GM12878 (cell line): ENCODE results near the gene LRTM1. TPM values are rescaled to one million over a fixed set of nuclear protein-coding genes. Genes with fewer than 3 reads are reported as not detected.

Experiments
- ATAC-seq: fragments of 200-7000 bp; cut with Tn5 transposase; 3 replicates; pipeline ENCODE4 v1.9.1; 2020; ENCODE audit warnings: mild to moderate bottlenecking, moderate library complexity
- BruUV-seq: library from RNA; stranded (reverse); fragments of 400-500 nt; replicated peaks from 2 replicates; lab custom pipeline; 2021; lab: Mats Ljungman, UMichigan
- CTCF ChIA-PET: fragments of 300-600 bp; sonication (Branson Sonifier 250); formaldehyde crosslinking; extraction: SDS; loops from one replicate; lab custom pipeline; 2021; ENCODE audit warnings: inconsistent platforms; lab: Yijun Ruan, JAX
- POLR2A ChIA-PET: fragments of 350-600 bp; formaldehyde crosslinking; extraction: SDS; loops from one replicate; lab custom pipeline; 2021; ENCODE audit warnings: inconsistent platforms; lab: Charles Lee
- RAD21 ChIA-PET: fragments of 300-600 bp; sonication (Branson Sonifier 250); formaldehyde crosslinking; loops from one replicate; lab custom pipeline; 2023; ENCODE audit warnings: antibody characterized with exemption; ENCODE audit not compliant: unreplicated experiment; lab: Charles Lee
- SMC1A ChIA-PET: fragments of 300-600 bp; sonication (Branson Sonifier 250); formaldehyde crosslinking; loops from one replicate; lab custom pipeline; 2023; ENCODE audit not compliant: unreplicated experiment, uncharacterized antibody; lab: Charles Lee
- DNase-seq: peaks from one replicate; pipeline ENCODE4 v3.0.0-alpha.2; 2011; ENCODE audit warnings: low read depth, low spot score
- FAIRE-seq: peaks from 3 replicates; lab custom pipeline; 2011; peaks lifted over from hg19 to GRCh38; lab: Jason Lieb, UNC
- H2AFZ ChIP-seq: 2 replicates; pipeline ENCODE4 v1.6.0; 2011; ENCODE audit warnings: low read depth, low read length, control low read depth; ENCODE audit not compliant: control insufficient read depth
- H3K27ac ChIP-seq: 2 replicates; pipeline ENCODE4 v1.5.1; 2011; ENCODE audit warnings: control low read depth; ENCODE audit not compliant: control insufficient read depth, insufficient read depth
- H3K27me3 ChIP-seq, 2 experiments: replicated peaks in 1 of 2; 2 replicates each; pipeline versions ENCODE4 v1.6.0 to v1.6.1; 2011; ENCODE audit warnings: low read length in 1 of 2; ENCODE audit not compliant: control insufficient read depth in 2 of 2, insufficient read depth in 2 of 2
- H3K36me3 ChIP-seq, 2 experiments: 2 replicates each; pipeline ENCODE4 v1.5.1; 2011; ENCODE audit warnings: low read length in 1 of 2; ENCODE audit not compliant: control insufficient read depth in 2 of 2, insufficient read depth in 2 of 2
- H3K4me1 ChIP-seq: 2 replicates; pipeline ENCODE4 v1.6.1; 2011; ENCODE audit warnings: mild to moderate bottlenecking, low read length, moderate library complexity, mixed read lengths; ENCODE audit not compliant: control insufficient read depth, insufficient read depth
- H3K4me2 ChIP-seq: 2 replicates; pipeline ENCODE4 v1.6.0; 2011; ENCODE audit warnings: control low read depth; ENCODE audit not compliant: control insufficient read depth, insufficient read depth
- H3K4me3 ChIP-seq: fragments of 200-600 bp; sonication (generic); 2 replicates; pipeline ENCODE4 v1.5.1; 2016
- H3K79me2 ChIP-seq: 2 replicates; pipeline ENCODE4 v1.6.0; 2011; ENCODE audit warnings: low read length; ENCODE audit not compliant: control insufficient read depth, insufficient read depth
- H3K9ac ChIP-seq: 2 replicates; pipeline ENCODE4 v1.8.0; 2011; ENCODE audit warnings: low read length, control low read depth, mixed read lengths; ENCODE audit not compliant: control insufficient read depth, insufficient read depth
- H3K9me3 ChIP-seq: replicated peaks from 3 replicates; pipeline ENCODE4 v1.5.1; 2011; ENCODE audit warnings: mild to moderate bottlenecking, low read length; ENCODE audit not compliant: control insufficient read depth, insufficient read depth
- H4K20me1 ChIP-seq: 2 replicates; pipeline ENCODE4 v1.6.0; 2011; ENCODE audit not compliant: control insufficient read depth, insufficient read depth
- ATF7 ChIP-seq: fragments of 450-650 bp; IDR thresholded peaks from 2 replicates; pipeline ENCODE4 v1.6.1; 2016; ENCODE audit warnings: low read depth, mild to moderate bottlenecking
- CBX3 ChIP-seq: fragments of 200-600 bp; sonication (generic); IDR thresholded peaks from 2 replicates; pipeline ENCODE4 v1.6.1; 2016; ENCODE audit warnings: low read depth, borderline replicate concordance
- KDM1A ChIP-seq: fragments of 200-600 bp; sonication (generic); IDR thresholded peaks from 2 replicates; pipeline ENCODE4 v1.6.1; 2016; ENCODE audit warnings: borderline replicate concordance
- MEF2A ChIP-seq: IDR thresholded peaks from 2 replicates; pipeline ENCODE4 v1.6.1; 2011; ENCODE audit warnings: low read depth, mild to moderate bottlenecking, low read length, moderate library complexity; ENCODE audit not compliant: insufficient read depth
- SMC3 ChIP-seq: IDR thresholded peaks from 2 replicates; pipeline ENCODE4 v1.6.1; 2011; ENCODE audit warnings: low read length, improper control_type of control experiment, borderline replicate concordance
- STAT3 ChIP-seq: IDR thresholded peaks from 2 replicates; pipeline ENCODE4 v1.6.1; 2011; ENCODE audit warnings: low read depth, low read length, improper control_type of control experiment
- ZNF24 ChIP-seq: fragments of 450-650 bp; IDR thresholded peaks from 2 replicates; pipeline ENCODE4 v1.6.1; 2017; ENCODE audit warnings: antibody characterized with exemption, mild to moderate bottlenecking
- WGBS: methylation state at CpG from one replicate; pipeline ENCODE4 v1.1.6; 2016; ENCODE audit warnings: low lambda C conversion rate; ENCODE audit not compliant: insufficient replicate concordance, insufficient coverage; ENCODE audit errors: missing lambda C conversion rate; 5-methylcytosine and 5-hydroxymethylcytosine counted together
- in situ Hi-C: fragments of 300-500 bp; cut with MboI; formaldehyde crosslinking; loops from 9 replicates; pipeline ENCODE4 v1.14.3; 2018; ENCODE audit warnings: mixed read lengths
- intact Hi-C: fragments of 100-400 bp; cut with micrococcal nuclease; formaldehyde crosslinking; loops from one replicate; pipeline ENCODE4 v1.14.2; 2022; ENCODE audit not compliant: unreplicated experiment
- polyA plus RNA-seq, 11 experiments: library from polyadenylated mRNA; depleted of rRNA in 4 of 11; unstranded in 6 of 11; stranded (reverse) in 5 of 11; fragments of >200 nt; fragmentation: Nextera tagmentation in 4 of 11; fragmentation: Illumina TruSeq in 1 of 11; extraction: Ambion mirVana in 4 of 11; extraction: Trizol in 1 of 11; gene quantifications; 1 replicate in 1 of 11; 2 replicates in 10 of 11; pipeline versions ENCODE4 v1.2.1 to v1.2.3, GENCODE V29; 2011 to 2016; ENCODE audit warnings: inconsistent platforms in 2 of 11, missing spikeins in 2 of 11, low read depth in 1 of 11
- total RNA-seq, 4 experiments: library from RNA; depleted of rRNA in 3 of 4; stranded (reverse); fragments of >200 nt in 3 of 4; fragmentation: Illumina TruSeq in 1 of 4; extraction: Trizol in 1 of 4; gene quantifications; 2 replicates each; pipeline versions ENCODE4 v1.2.1 to v1.2.3, GENCODE V29; 2013 to 2021
- TF ChIP-seq, protein P1 (sequence below): fragments of 450-650 bp; IDR thresholded peaks from 2 replicates; pipeline ENCODE4 v1.6.1; 2017; ENCODE audit warnings: mild to moderate bottlenecking
- TF ChIP-seq, protein P2 (sequence below): fragments of 450-650 bp; IDR thresholded peaks from 2 replicates; pipeline ENCODE4 v1.6.1; 2017; ENCODE audit warnings: mild to moderate bottlenecking, low read depth, inconsistent platforms; ENCODE audit not compliant: poor library complexity, severe bottlenecking

The LRTM1 gene
- total and polyA plus RNA-seq, 10 of the 15 experiments (the other 5 are each of a cell fraction or from before 2014, with no cell fraction given) = 0.08 TPM; not detected in 9

DNA sequence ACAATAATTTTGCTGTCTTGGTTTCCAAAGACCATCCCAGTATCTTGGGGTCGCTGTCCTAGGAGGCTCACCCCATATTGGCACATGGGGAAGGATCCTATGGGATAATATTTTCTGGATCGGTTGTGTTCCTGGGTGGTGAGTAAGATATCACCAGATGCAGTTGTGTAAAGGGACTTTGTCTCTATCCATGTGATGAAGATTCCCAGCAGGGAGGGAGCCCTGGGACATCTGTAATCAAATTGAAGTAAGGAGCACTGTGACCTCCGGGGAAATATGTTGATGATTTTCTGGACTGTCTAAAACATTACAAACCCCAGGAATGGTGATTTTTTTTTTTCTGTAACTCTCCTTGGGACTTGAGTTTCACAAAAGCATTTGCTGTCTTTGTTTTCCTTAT, 36.2 kb upstream of the LRTM1 start:
- no peak overlapping the region for H3K4me3 ChIP-seq
- H3K9me3 ChIP-seq = no peaks in the 10 kb centered on the region
- TF ChIP-seq MEF2A (no peak), ATF7 (no peak), STAT3 (no peak), ZNF24 (no peak), KDM1A (no peak), SMC3 (no peak), CBX3 (no peak)
- TF ChIP-seq, protein P1, sequence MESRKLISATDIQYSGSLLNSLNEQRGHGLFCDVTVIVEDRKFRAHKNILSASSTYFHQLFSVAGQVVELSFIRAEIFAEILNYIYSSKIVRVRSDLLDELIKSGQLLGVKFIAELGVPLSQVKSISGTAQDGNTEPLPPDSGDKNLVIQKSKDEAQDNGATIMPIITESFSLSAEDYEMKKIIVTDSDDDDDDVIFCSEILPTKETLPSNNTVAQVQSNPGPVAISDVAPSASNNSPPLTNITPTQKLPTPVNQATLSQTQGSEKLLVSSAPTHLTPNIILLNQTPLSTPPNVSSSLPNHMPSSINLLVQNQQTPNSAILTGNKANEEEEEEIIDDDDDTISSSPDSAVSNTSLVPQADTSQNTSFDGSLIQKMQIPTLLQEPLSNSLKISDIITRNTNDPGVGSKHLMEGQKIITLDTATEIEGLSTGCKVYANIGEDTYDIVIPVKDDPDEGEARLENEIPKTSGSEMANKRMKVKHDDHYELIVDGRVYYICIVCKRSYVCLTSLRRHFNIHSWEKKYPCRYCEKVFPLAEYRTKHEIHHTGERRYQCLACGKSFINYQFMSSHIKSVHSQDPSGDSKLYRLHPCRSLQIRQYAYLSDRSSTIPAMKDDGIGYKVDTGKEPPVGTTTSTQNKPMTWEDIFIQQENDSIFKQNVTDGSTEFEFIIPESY = no peak
- TF ChIP-seq, protein P2, sequence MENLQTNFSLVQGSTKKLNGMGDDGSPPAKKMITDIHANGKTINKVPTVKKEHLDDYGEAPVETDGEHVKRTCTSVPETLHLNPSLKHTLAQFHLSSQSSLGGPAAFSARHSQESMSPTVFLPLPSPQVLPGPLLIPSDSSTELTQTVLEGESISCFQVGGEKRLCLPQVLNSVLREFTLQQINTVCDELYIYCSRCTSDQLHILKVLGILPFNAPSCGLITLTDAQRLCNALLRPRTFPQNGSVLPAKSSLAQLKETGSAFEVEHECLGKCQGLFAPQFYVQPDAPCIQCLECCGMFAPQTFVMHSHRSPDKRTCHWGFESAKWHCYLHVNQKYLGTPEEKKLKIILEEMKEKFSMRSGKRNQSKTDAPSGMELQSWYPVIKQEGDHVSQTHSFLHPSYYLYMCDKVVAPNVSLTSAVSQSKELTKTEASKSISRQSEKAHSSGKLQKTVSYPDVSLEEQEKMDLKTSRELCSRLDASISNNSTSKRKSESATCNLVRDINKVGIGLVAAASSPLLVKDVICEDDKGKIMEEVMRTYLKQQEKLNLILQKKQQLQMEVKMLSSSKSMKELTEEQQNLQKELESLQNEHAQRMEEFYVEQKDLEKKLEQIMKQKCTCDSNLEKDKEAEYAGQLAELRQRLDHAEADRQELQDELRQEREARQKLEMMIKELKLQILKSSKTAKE = no peak
- FAIRE-seq (no peak), ATAC-seq (no peak), DNase-seq (no peak)
- no peak overlapping the region for H3K4me2 ChIP-seq
- no peaks in the 10 kb centered on the region for H3K79me2 ChIP-seq
- in situ Hi-C loops (no loop called here), intact Hi-C loops (no loop called here)
- H2AFZ ChIP-seq = no peak overlapping the region
- H3K27me3 ChIP-seq = no peaks in the 10 kb centered on the region
- H4K20me1 ChIP-seq = no peaks in the 10 kb centered on the region
- WGBS = 81% methylated on average over 3 of the region's 3 CpGs
- no peak overlapping the region for H3K27ac ChIP-seq
- POLR2A ChIA-PET = no interaction called here
- H3K4me1 ChIP-seq = no peaks in the 10 kb centered on the region
- no TSS peak for BruUV-seq
- no peak overlapping the region for H3K9ac ChIP-seq
- CTCF ChIA-PET = interaction anchor here (0.7 kb wide), 1 partner anchor 324 kb away, joined by 3 read pairs; no protein-coding TSS in a partner anchor
- SMC1A ChIA-PET = no interaction called here
- RAD21 ChIA-PET = no interaction called here
- no peaks in the 10 kb centered on the region for H3K36me3 ChIP-seq
